Stimulated activated CD8-positive, alpha-beta memory T cell treated with anti-CD3 and anti-CD28 coated beads, Interleukin-4, amount 100 ng/mL, for 24 hours (primary cell): ENCODE results near the gene AP2A2.
"Not testable (repeated sequence)": the region's sequence is repeated elsewhere in the genome, so short reads cannot be mapped to it uniquely, and the experiment has no call there.

Experiments
- DNase-seq: peaks from one replicate; pipeline ENCODE4 v3.0.0-alpha.2; 2020; ENCODE audit warnings: low read depth

Gene AP2A2

GRCh38 chr11:975376-975775, 49.7 kb downstream of the AP2A2 start:
- not testable (repeated sequence) for DNase-seq

- DNase-seq, result no peak
Observed at GRCh38 chr11:975827-976226, 50.2 kb downstream of the AP2A2 start.

GRCh38 chr11:976431-977160, 50.9 kb downstream of the AP2A2 start:
- DNase-seq, result no peak

- no peak for DNase-seq
Observed at GRCh38 chr11:977830-978720, 52.4 kb downstream of the AP2A2 start.

GRCh38 chr11:978781-979180, 53.1 kb downstream of the AP2A2 start:
- DNase-seq, result no peak

- DNase-seq, result no peak
Observed at GRCh38 chr11:980438-981357, 55.0 kb downstream of the AP2A2 start.

- DNase-seq, result no peak
Observed at GRCh38 chr11:981764-982163, 56.1 kb downstream of the AP2A2 start.

GRCh38 chr11:984546-984945, 58.9 kb downstream of the AP2A2 start:
- DNase-seq, result no peak

GRCh38 chr11:985406-985805, 59.7 kb downstream of the AP2A2 start:
- no peak for DNase-seq

GRCh38 chr11:985848-986247, 60.2 kb downstream of the AP2A2 start:
- no peak for DNase-seq

GRCh38 chr11:986270-986951, 60.7 kb downstream of the AP2A2 start:
- DNase-seq, result no peak

GRCh38 chr11:986952-987305, 61.3 kb downstream of the AP2A2 start:
- no peak for DNase-seq

GRCh38 chr11:987671-988070, 62.0 kb downstream of the AP2A2 start:
- no peak for DNase-seq

- DNase-seq, result no peak
Observed at GRCh38 chr11:990101-990500, 64.4 kb downstream of the AP2A2 start.

- DNase-seq, result no peak
Observed at GRCh38 chr11:991034-991433, 65.4 kb downstream of the AP2A2 start.

GRCh38 chr11:991711-992307, 66.1 kb downstream of the AP2A2 start:
- DNase-seq, result no peak

GRCh38 chr11:992577-992976, 66.9 kb downstream of the AP2A2 start:
- DNase-seq, result no peak

- no peak for DNase-seq
Observed at GRCh38 chr11:993632-994167, 68.0 kb downstream of the AP2A2 start.

- DNase-seq, result no peak
Observed at GRCh38 chr11:995044-995751, 69.5 kb downstream of the AP2A2 start.

- DNase-seq, result no peak
Observed at GRCh38 chr11:995752-996420, 70.2 kb downstream of the AP2A2 start.
